Activated naive CD8-positive, alpha-beta T cell treated with anti-CD3 and anti-CD28 coated beads, Interleukin-2, amount 50 U/mL, for 24 hours (primary cell): ENCODE measurements around the gene CTPS1.
A peak's percentile ranks its signal among the peaks of the same experiment; 100 is the strongest.

ENCODE experiments used
- ATAC-seq: fragments of 150-1000 bp; cut with Tn5 transposase; one replicate; pipeline ENCODE4 v1.10.0; 2021
- DNase-seq: peaks from one replicate; pipeline ENCODE4 v3.0.0; 2021
- H3K27ac Mint-ChIP-seq: one replicate; pipeline ENCODE4 v1.8.0; 2021; ENCODE audit warnings: mild to moderate bottlenecking, mixed read lengths
- H3K27me3 Mint-ChIP-seq: one replicate; pipeline ENCODE4 v1.8.0; 2021; ENCODE audit warnings: mixed read lengths
- H3K36me3 Mint-ChIP-seq: one replicate; pipeline ENCODE4 v1.8.0; 2021; ENCODE audit warnings: low read depth, mixed read lengths
- H3K4me1 Mint-ChIP-seq: one replicate; pipeline ENCODE4 v1.8.0; 2021; ENCODE audit warnings: mixed read lengths
- H3K4me3 Mint-ChIP-seq: one replicate; pipeline ENCODE4 v1.8.0; 2021; ENCODE audit warnings: mild to moderate bottlenecking, moderate library complexity, mixed read lengths
- H3K9me3 Mint-ChIP-seq: one replicate; pipeline ENCODE4 v1.8.0; 2021; ENCODE audit warnings: mixed read lengths

CTPS1 gene

GRCh38 chr1:40997096-40997495 is 17.6 kb downstream of the CTPS1 start:
- ATAC-seq (no peak), DNase-seq (no peak)
- H3K36me3 Mint-ChIP-seq, result peaks cover 75% of the 10 kb centered on the region
- H3K4me3 Mint-ChIP-seq, result no peak overlapping the region
- H3K27ac Mint-ChIP-seq, result no peak overlapping the region
- no peaks in the 10 kb centered on the region for H3K9me3 Mint-ChIP-seq
- H3K4me1 Mint-ChIP-seq, result peaks cover 7% of the 10 kb centered on the region
- H3K27me3 Mint-ChIP-seq, result no peaks in the 10 kb centered on the region

DNA sequence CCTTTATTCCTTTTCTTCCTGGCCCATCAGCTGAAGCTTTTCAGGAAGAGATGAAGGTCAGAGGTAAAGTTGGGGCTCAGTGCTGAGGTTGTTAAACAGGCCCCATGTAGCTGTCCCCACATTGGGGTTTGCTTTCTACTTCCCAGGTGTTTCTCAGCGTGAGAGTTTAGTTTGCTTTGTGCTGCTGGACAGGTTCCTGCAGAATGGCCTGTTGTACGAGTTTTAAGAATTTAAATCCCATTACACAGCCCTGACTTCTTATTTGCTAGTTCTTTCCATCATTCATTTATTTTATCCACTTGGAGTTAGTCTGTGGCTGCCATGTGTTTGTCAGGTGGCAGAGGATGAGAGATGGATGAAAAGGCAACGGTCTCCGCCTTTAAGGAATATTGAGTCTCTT is 19.2 kb downstream of the CTPS1 start:
- Mint-ChIP-seq H3K4me1 (peaks cover 23% of the 10 kb centered on the region), H3K9me3 (no peaks in the 10 kb centered on the region), H3K36me3 (peaks cover 82% of the 10 kb centered on the region), H3K27ac (no peak overlapping the region), H3K4me3 (no peak overlapping the region), H3K27me3 (no peaks in the 10 kb centered on the region)
- ATAC-seq (no peak), DNase-seq (no peak)

- H3K27ac Mint-ChIP-seq, result peak overlapping the region; percentile 76
- peaks cover 82% of the 10 kb centered on the region for H3K36me3 Mint-ChIP-seq
- no peaks in the 10 kb centered on the region for H3K27me3 Mint-ChIP-seq
Measured at GRCh38 chr1:41003127-41003639, 23.7 kb downstream of the CTPS1 start.

DNA sequence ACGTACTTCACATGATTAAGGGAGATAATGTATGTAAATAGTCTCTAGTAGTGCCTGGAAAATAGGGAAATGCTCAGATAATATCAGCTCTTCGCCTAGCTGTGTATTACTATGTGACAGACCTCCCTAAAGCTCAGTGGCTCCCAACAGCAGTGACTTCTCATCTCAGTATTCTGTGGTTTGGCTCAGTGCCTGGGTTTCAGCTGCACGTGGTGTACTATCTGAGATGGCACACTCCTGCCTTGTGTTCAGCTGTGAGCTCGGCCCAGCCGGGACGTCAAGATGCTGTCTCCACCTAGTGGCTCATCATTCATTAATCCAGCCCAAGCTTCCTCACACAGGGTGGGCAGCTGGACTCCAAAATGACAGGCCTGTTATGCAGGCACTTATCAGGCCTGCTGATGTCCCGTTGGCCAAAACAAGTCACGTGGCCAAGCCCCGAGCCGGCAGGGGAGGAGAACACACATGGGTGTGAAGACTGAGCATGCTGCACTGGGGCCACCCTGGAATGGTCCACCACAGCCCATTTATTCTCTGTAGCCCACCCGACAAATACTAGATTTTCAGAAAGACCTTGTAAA is 24.2 kb downstream of the CTPS1 start:
- ATAC-seq, result peak; percentile 99
- H3K9me3 Mint-ChIP-seq, result no peaks in the 10 kb centered on the region
- H3K4me1 Mint-ChIP-seq, result peaks cover 25% of the 10 kb centered on the region
- H3K4me3 Mint-ChIP-seq, result no peak overlapping the region
- peak; percentile 84 for DNase-seq
- no peaks in the 10 kb centered on the region for H3K27me3 Mint-ChIP-seq
- H3K36me3 Mint-ChIP-seq, result peaks cover 83% of the 10 kb centered on the region
- H3K27ac Mint-ChIP-seq, result peak overlapping the region; percentile 76

More at GRCh38 chr1:41003127-41003639, 23.7 kb downstream of the CTPS1 start:
- no peak for ATAC-seq
- DNase-seq, result no peak
- H3K4me1 Mint-ChIP-seq, result peaks cover 25% of the 10 kb centered on the region
- no peaks in the 10 kb centered on the region for H3K9me3 Mint-ChIP-seq
- no peak overlapping the region for H3K4me3 Mint-ChIP-seq

DNA sequence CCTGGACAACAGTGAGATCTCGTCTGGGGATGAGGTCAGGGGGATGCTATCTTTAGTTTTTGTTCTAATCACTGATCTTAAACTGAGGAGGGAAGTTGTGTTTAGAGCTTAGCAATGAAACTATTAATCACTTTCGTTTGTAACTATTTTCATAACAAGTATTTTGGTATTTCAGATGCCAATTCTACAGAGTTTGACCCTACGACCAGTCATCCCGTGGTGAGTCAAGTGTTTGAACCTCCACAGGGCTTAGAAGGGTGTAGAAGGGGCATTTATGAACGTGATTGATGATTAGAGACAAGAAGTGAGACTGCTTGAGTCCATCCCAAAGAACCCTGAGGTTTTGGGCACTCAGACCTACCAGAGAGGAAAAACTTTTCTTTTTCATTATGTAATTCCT is 26.4 kb downstream of the CTPS1 start:
- Mint-ChIP-seq H3K9me3 (no peaks in the 10 kb centered on the region), H3K27me3 (no peaks in the 10 kb centered on the region), H3K4me1 (peaks cover 21% of the 10 kb centered on the region), H3K36me3 (peaks cover 88% of the 10 kb centered on the region), H3K4me3 (no peak overlapping the region), H3K27ac (peak overlapping the region; percentile 43)
- DNase-seq, result no peak
- ATAC-seq, result no peak

DNA sequence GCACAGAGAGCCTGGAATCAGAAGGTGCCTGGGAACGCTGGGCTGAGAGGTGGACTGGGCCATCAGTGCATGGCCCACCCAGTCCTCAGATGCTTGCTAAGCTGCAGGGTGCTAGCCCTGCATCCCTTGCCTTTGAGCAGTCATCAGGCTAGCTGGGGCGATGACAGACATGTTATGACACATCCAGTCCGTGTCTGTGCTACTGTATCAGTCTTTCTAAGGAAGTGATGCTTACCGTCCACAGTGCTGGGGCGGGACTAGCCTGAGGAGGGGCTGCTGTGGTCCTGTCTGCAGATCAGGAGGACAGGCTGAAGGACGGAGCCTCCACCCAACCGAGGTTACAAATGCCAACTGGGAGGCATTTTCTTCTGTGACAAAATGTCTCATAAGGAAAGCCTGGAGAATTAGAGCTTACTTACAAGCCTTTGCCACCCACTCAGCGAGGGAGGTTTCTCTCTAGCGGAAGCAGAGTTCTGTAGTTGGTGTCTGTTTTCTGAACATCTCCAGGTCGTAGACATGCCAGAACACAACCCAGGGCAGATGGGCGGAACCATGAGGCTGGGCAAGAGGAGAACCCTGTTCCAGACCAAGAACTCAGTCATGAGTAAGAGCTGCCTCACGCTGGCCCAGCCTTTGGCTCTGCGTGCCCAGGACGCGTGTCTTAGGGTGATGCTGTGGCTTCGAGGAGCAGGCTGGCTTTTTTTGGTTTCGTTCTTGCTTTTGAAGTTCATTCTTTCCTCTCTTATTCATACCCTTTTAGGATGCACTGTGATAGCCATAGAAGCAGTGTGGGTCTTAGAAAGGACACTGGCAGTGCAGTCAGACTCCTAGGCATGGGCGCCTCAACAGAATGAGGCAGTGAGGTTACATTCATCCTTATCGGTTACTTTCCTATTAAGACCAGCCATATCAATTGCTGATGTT is 27.7 kb downstream of the CTPS1 start:
- H3K27ac Mint-ChIP-seq, result peak overlapping the region; percentile 39
- ATAC-seq, result no peak

GRCh38 chr1:41009466-41009865 is 30.0 kb downstream of the CTPS1 start:
- H3K27me3 Mint-ChIP-seq, result no peaks in the 10 kb centered on the region
- H3K36me3 Mint-ChIP-seq, result peaks cover 84% of the 10 kb centered on the region
- H3K9me3 Mint-ChIP-seq, result no peaks in the 10 kb centered on the region
- H3K4me1 Mint-ChIP-seq, result peaks cover 8% of the 10 kb centered on the region
- no peak overlapping the region for H3K27ac Mint-ChIP-seq
- ATAC-seq, result no peak
- no peak overlapping the region for H3K4me3 Mint-ChIP-seq
- no peak for DNase-seq

More for the DNA sequence above, 27.7 kb downstream of the CTPS1 start:
- Mint-ChIP-seq H3K27me3 (no peaks in the 10 kb centered on the region), H3K4me3 (no peak overlapping the region), H3K9me3 (no peaks in the 10 kb centered on the region), H3K36me3 (peaks cover 90% of the 10 kb centered on the region), H3K4me1 (peaks cover 17% of the 10 kb centered on the region)
- no peak for DNase-seq

- Mint-ChIP-seq H3K27ac (no peak overlapping the region), H3K36me3 (peaks cover 82% of the 10 kb centered on the region), H3K4me3 (no peak overlapping the region), H3K9me3 (no peaks in the 10 kb centered on the region), H3K27me3 (no peaks in the 10 kb centered on the region), H3K4me1 (peaks cover 12% of the 10 kb centered on the region)
- ATAC-seq (no peak), DNase-seq (no peak)
Measured at GRCh38 chr1:41010345-41010744, 30.8 kb downstream of the CTPS1 start.

- DNase-seq, result no peak
- no peak for ATAC-seq
- Mint-ChIP-seq H3K27ac (no peak overlapping the region), H3K4me3 (no peak overlapping the region), H3K27me3 (no peaks in the 10 kb centered on the region), H3K36me3 (peaks cover 67% of the 10 kb centered on the region), H3K9me3 (no peaks in the 10 kb centered on the region), H3K4me1 (peaks cover 12% of the 10 kb centered on the region)
Measured at GRCh38 chr1:41013024-41013423, 33.5 kb downstream of the CTPS1 start.

GRCh38 chr1:41013796-41014195 is 34.3 kb downstream of the CTPS1 start:
- H3K9me3 Mint-ChIP-seq, result no peaks in the 10 kb centered on the region
- ATAC-seq (no peak), DNase-seq (no peak)
- peak overlapping the region; percentile 46 for H3K27ac Mint-ChIP-seq
- H3K4me1 Mint-ChIP-seq, result peaks cover 12% of the 10 kb centered on the region
- peaks cover 62% of the 10 kb centered on the region for H3K36me3 Mint-ChIP-seq
- no peak overlapping the region for H3K4me3 Mint-ChIP-seq
- no peaks in the 10 kb centered on the region for H3K27me3 Mint-ChIP-seq

GRCh38 chr1:41014871-41015270 is 35.4 kb downstream of the CTPS1 start:
- peaks cover 60% of the 10 kb centered on the region for H3K36me3 Mint-ChIP-seq
- no peak overlapping the region for H3K4me3 Mint-ChIP-seq
- peak overlapping the region; percentile 57 for H3K27ac Mint-ChIP-seq
- DNase-seq, result no peak
- H3K4me1 Mint-ChIP-seq, result peaks cover 12% of the 10 kb centered on the region
- no peak for ATAC-seq
- H3K27me3 Mint-ChIP-seq, result no peaks in the 10 kb centered on the region
- H3K9me3 Mint-ChIP-seq, result no peaks in the 10 kb centered on the region

- ATAC-seq (no peak), DNase-seq (no peak)
- Mint-ChIP-seq H3K9me3 (no peaks in the 10 kb centered on the region), H3K27ac (no peak overlapping the region), H3K36me3 (peaks cover 55% of the 10 kb centered on the region), H3K27me3 (no peaks in the 10 kb centered on the region), H3K4me3 (no peak overlapping the region), H3K4me1 (peaks cover 12% of the 10 kb centered on the region)
Measured at GRCh38 chr1:41015281-41015896, 35.9 kb downstream of the CTPS1 start.

GRCh38 chr1:41015897-41016470 is 36.5 kb downstream of the CTPS1 start:
- no peak for ATAC-seq
- Mint-ChIP-seq H3K4me1 (peaks cover 12% of the 10 kb centered on the region), H3K36me3 (peaks cover 50% of the 10 kb centered on the region), H3K27ac (peak overlapping the region; percentile 23), H3K4me3 (no peak overlapping the region), H3K27me3 (no peaks in the 10 kb centered on the region), H3K9me3 (no peaks in the 10 kb centered on the region)
- no peak for DNase-seq

- DNase-seq (no peak), ATAC-seq (no peak)
- Mint-ChIP-seq H3K9me3 (no peaks in the 10 kb centered on the region), H3K4me3 (no peak overlapping the region), H3K27me3 (no peaks in the 10 kb centered on the region), H3K4me1 (peaks cover 12% of the 10 kb centered on the region), H3K27ac (no peak overlapping the region), H3K36me3 (peaks cover 38% of the 10 kb centered on the region)
Measured at GRCh38 chr1:41017141-41018017, 37.9 kb downstream of the CTPS1 start.
